ENCODE results near the gene TRPC1. TPM values are rescaled to one million over a fixed set of nuclear protein-coding genes. Genes with fewer than 3 reads are reported as not detected.

The TRPC1 gene
- polyA plus RNA-seq, 2 of the 4 experiments (the other 2 are of a cell fraction), result 10.3 to 32.2 TPM

GRCh38 chr3:142815803-142816202, 92.0 kb downstream of the TRPC1 start:
- TF ChIP-seq KDM5A (IDR thresholded peaks at IDR 0.05), result no peak
- no peak for TF ChIP-seq POLR2AphosphoS2 (conservative IDR thresholded peaks at IDR 0.05; ENCODE audit: low read length)
- TF ChIP-seq, protein P1, sequence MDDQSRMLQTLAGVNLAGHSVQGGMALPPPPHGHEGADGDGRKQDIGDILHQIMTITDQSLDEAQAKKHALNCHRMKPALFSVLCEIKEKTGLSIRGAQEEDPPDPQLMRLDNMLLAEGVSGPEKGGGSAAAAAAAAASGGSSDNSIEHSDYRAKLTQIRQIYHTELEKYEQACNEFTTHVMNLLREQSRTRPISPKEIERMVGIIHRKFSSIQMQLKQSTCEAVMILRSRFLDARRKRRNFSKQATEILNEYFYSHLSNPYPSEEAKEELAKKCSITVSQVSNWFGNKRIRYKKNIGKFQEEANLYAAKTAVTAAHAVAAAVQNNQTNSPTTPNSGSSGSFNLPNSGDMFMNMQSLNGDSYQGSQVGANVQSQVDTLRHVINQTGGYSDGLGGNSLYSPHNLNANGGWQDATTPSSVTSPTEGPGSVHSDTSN (IDR thresholded peaks at IDR 0.05), result no peak
- no peak for TF ChIP-seq RCOR1 (IDR thresholded peaks at IDR 0.05; ENCODE audit: low read depth, low read length)
- TF ChIP-seq RFX5 (IDR thresholded peaks at IDR 0.05), result no peak
- TF ChIP-seq HOXB13 (CRISPR knock-in tag; IDR thresholded peaks at IDR 0.05; ENCODE audit: low read depth), result no peak
- no peak for TF ChIP-seq MYC (IDR thresholded peaks at IDR 0.05; ENCODE audit: borderline replicate concordance, low read length)
- no peak for TF ChIP-seq ESRRA (IDR thresholded peaks at IDR 0.05; ENCODE audit: borderline replicate concordance, low read length)
- no peak for TF ChIP-seq E2F6 (IDR thresholded peaks at IDR 0.05; ENCODE audit: borderline replicate concordance, low read depth)
- TF ChIP-seq POLR2A (IDR thresholded peaks at IDR 0.05; ENCODE audit: low read length), result no peak
- no peak overlapping the region for H3K4me2 ChIP-seq
- DNase-seq (ENCODE audit: low read depth in 1 of 2, low spot score in 1 of 2), result no peak
- H3K4me1 ChIP-seq, result no peaks in the 10 kb centered on the region
- no peak for ATAC-seq
- H3K9me3 ChIP-seq, result no peaks in the 10 kb centered on the region
- no peak overlapping the region for H3K27ac ChIP-seq
- no peak for FAIRE-seq
- 91% methylated on average over 6 of the region's 6 CpGs for WGBS (ENCODE audit: missing lambda C conversion rate)
- ChIA-PET POLR2A (no interaction called here), CTCF (interaction anchor here (5.4 kb wide), 1 partner anchor 13 kb away, joined by 57 read pairs; no protein-coding TSS in a partner anchor)
- no peak overlapping the region for H3K4me3 ChIP-seq

GRCh38 chr3:142817356-142817755, 93.5 kb downstream of the TRPC1 start:
- Histone ChIP-seq H3K27ac (no peak overlapping the region), H3K4me3 (no peak overlapping the region), H3K9me3 (no peaks in the 10 kb centered on the region), H3K4me2 (no peak overlapping the region), H3K4me1 (no peaks in the 10 kb centered on the region)
- ChIA-PET CTCF (interaction anchor here (1.0 to 5.4 kb wide), 2 partner anchors 8 to 11 kb away, joined by 3 to 57 read pairs; no protein-coding TSS in a partner anchor), POLR2A (no interaction called here)
- TF ChIP-seq, protein P2, sequence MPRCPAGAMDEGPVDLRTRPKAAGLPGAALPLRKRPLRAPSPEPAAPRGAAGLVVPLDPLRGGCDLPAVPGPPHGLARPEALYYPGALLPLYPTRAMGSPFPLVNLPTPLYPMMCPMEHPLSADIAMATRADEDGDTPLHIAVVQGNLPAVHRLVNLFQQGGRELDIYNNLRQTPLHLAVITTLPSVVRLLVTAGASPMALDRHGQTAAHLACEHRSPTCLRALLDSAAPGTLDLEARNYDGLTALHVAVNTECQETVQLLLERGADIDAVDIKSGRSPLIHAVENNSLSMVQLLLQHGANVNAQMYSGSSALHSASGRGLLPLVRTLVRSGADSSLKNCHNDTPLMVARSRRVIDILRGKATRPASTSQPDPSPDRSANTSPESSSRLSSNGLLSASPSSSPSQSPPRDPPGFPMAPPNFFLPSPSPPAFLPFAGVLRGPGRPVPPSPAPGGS (IDR thresholded peaks at IDR 0.05), result no peak
- TF ChIP-seq NR3C1 (IDR thresholded peaks at IDR 0.05), result no peak
- TF ChIP-seq FOSL2 (IDR thresholded peaks at IDR 0.05), result no peak
- no peak for TF ChIP-seq FOSL2 (CRISPR knock-in tag; IDR thresholded peaks at IDR 0.05)
- no peak for TF ChIP-seq FOSB (CRISPR knock-in tag; IDR thresholded peaks at IDR 0.05)
- TF ChIP-seq, protein P1 (IDR thresholded peaks at IDR 0.05), result no peak
- TF ChIP-seq, protein P3, sequence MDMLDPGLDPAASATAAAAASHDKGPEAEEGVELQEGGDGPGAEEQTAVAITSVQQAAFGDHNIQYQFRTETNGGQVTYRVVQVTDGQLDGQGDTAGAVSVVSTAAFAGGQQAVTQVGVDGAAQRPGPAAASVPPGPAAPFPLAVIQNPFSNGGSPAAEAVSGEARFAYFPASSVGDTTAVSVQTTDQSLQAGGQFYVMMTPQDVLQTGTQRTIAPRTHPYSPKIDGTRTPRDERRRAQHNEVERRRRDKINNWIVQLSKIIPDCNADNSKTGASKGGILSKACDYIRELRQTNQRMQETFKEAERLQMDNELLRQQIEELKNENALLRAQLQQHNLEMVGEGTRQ (IDR thresholded peaks at IDR 0.05), result no peak
- TF ChIP-seq, protein P4, sequence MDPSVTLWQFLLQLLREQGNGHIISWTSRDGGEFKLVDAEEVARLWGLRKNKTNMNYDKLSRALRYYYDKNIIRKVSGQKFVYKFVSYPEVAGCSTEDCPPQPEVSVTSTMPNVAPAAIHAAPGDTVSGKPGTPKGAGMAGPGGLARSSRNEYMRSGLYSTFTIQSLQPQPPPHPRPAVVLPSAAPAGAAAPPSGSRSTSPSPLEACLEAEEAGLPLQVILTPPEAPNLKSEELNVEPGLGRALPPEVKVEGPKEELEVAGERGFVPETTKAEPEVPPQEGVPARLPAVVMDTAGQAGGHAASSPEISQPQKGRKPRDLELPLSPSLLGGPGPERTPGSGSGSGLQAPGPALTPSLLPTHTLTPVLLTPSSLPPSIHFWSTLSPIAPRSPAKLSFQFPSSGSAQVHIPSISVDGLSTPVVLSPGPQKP (IDR thresholded peaks at IDR 0.05; ENCODE audit: low read depth, low read length), result no peak
- no peak for TF ChIP-seq CEBPB (IDR thresholded peaks at IDR 0.05)
- no peak for TF ChIP-seq MAZ (IDR thresholded peaks at IDR 0.05; ENCODE audit: borderline replicate concordance, low read depth, low read length)
- no peak for DNase-seq (ENCODE audit: low read depth in 1 of 2, low spot score in 1 of 2)
- WGBS (ENCODE audit: missing lambda C conversion rate), result 86% methylated on average over 1 of the region's 1 CpG
- FAIRE-seq, result no peak
- no peak for ATAC-seq

All from A549 (cell line).